Stimulated activated CD4-positive, alpha-beta T cell treated with anti-CD3 and anti-CD28 coated beads, TNF-alpha, amount 100 ng/mL, for 1 hour (primary cell): ENCODE data around the gene SGCD.

Experiments
- DNase-seq, 3 donors: peaks; one replicate each; pipeline ENCODE4 v3.0.0-alpha.2; 2020; ENCODE audit warnings: low read depth in 3 of 3, low spot score in 1 of 3

Gene SGCD

DNA sequence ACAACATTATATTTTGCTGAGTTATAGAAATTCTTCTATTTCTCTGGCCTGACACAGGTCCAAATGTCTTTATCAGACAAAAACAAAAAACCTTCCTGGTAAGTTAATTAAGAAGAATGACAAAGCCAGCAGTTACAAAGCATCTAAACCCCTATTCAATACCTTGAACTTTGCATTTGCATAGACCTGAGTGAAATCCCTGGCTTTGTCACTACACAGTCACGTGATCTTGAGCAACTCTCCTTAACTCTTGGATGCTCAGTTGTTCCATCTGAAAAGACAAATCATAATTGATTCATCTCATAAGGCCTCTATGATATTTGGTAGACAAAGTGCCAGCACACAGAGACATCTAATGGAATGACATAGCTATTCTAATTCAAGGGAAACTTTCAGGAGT, 356.5 kb downstream of the SGCD start:
- no peak for DNase-seq

- DNase-seq = no peak
These were observed 357.3 kb downstream of the SGCD start for GRCh38 chr5:156684216-156684615.

GRCh38 chr5:156685481-156685880, 358.5 kb downstream of the SGCD start:
- DNase-seq = no peak

GRCh38 chr5:156686380-156686779, 359.4 kb downstream of the SGCD start:
- DNase-seq = no peak

GRCh38 chr5:156686796-156687195, 359.8 kb downstream of the SGCD start:
- no peak for DNase-seq

DNA sequence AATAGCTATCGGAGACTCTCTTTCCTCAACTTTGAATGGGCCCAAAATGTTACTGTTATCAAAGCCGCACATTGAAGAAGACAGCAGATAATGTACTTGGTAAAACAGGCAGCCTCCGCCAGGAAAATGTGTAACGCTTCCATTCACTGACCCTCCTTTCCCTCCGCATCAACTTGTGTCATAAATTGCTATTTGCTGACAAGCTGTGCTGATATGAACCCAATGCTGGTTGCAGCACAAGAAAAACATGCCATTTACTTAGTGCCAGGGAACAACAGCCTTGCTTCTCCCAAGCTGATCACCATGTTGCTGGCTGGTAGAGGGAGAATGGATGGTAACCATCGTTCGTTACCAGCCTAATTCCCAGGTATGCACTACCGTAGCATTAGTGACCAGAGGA, 360.6 kb downstream of the SGCD start:
- no peak for DNase-seq

DNA sequence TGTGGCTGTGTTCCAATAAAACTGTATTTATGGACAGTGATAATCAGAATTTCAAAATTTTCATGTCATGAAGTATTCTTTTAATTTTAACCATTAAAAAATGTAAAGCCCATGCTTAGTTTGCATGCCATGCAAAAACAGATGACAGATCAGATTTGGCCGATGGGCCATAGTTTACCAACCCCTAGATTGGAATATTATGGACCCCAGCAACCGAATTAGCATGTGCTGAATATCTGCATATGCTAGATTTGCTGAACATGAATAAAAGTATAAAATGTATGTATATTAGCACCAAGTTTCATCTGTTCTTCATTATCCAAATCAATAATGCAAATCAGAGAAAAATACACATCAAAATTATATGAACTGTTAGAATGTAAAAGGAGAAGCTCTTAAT, 364.6 kb downstream of the SGCD start:
- DNase-seq = no peak

DNA sequence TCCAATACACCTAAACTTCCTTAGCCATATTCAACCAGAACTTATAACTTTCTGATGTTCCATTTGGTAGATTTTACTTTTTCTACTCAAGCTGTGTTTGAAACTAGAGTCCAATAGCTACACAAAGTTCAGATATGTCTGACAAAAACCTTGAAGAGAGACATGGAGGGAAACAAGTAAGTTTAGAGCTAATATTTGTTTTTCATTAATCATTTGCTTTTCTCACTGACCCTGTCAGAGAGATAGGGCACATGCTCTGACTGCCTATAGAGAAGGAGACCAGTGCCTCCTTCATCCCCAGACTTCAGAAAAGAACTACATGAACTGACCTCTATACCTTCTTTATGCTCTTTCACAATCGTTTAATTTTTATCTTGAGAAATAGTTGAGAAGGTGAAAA, 366.1 kb downstream of the SGCD start:
- no peak for DNase-seq

GRCh38 chr5:156694598-156694997, 367.6 kb downstream of the SGCD start:
- no peak for DNase-seq

DNA sequence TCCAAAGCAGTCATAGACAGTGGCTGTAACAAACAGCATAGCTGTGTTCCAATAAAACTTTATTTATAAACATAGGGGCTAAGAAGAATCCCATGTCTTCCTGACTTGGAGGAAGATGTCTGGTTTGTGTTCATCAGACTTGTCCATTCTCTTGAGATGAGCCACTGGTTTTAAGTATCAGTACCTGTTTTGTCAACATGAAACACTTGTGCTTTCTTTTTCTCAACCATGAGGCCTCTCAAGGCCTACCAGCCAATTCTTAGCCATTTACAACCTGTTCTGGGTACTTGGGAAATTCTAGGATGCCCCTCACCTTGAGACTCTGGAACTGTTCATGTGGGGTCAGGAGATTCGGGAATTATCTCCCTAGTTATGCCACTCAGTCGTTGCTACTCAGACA, 368.8 kb downstream of the SGCD start:
- no peak for DNase-seq

DNA sequence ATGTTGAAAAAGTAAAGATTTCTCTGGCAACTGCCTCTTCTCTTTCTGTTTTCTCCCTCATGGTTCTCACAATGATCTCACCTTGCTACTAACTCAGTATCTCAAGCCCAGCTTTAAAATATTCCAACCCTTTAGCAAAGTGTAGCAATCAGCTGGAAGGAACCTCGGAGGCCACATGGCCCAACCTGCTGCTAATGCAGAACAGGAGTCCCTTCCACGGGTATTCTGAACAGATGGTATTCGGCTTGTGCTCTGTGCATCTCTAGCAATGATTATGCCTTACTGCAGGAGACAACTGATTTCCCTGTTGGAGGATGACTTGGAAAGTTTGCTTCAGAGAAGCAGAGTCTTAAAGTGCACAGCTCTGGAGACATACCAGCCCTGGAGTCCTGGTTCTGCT, 371.4 kb downstream of the SGCD start:
- no peak for DNase-seq

- no peak for DNase-seq
These were observed 372.2 kb downstream of the SGCD start for GRCh38 chr5:156699147-156699546.

GRCh38 chr5:156704139-156704538, 377.2 kb downstream of the SGCD start:
- no peak for DNase-seq

DNA sequence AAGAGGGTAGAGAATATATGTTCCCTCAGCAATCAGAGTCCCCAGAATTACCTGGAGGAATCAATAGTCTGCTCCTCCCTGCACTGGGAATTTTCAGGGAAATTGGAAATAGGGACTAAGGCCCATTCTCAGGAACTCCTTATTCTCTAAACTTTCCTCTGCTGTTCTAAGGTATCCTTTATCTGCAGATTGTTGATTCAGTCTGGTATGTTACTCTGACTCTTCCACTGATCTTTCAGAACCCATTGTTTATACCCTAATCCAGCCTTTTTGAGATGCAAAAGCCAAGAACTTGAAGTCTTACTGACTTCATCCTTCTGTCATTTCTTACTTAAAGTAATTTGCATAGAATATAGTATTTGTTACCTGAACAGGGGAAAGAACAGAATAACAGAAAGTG, 379.7 kb downstream of the SGCD start:
- no peak for DNase-seq

DNA sequence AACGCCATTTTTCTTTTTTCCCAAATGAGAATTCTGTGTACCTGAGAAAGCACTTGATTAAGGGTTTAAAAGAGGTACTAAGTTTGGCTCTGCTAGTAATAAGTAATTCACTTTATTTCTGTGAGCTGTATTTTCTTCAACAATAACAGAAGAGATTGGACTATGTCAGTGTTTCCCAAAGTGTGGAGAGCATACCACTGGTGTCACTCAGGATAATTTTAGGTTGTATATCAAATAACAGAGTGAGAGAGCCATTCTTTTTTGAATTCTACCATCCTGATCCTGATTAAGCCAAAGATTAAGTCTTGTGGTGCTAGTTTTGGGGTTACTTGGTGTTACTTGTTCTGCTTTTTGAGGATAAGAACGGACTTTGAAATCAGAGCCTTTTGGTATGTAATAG, 380.8 kb downstream of the SGCD start:
- no peak for DNase-seq

DNA sequence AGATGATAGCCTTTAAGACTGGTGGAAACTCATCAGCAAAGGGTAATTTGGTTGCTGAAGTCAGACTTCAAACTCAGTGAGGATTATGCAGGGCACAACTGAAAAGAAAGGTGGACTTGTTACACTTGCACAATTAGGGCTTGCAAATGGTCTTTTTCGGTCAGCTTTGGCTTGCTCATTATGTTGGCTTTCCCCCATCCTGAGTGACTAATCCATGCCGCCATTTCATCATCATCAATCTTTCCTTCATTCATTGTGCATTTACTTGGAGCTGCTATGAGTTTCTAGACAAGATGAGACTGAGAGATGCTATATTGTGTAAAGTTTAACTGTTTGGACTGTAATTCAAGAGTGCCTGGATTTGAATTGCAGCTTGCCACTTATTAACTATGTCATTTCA, 388.3 kb downstream of the SGCD start:
- no peak for DNase-seq

- DNase-seq = no peak
These were observed 389.8 kb downstream of the SGCD start for GRCh38 chr5:156716591-156717380.

- no peak for DNase-seq
These were observed 392.0 kb downstream of the SGCD start for GRCh38 chr5:156718985-156719384.

DNA sequence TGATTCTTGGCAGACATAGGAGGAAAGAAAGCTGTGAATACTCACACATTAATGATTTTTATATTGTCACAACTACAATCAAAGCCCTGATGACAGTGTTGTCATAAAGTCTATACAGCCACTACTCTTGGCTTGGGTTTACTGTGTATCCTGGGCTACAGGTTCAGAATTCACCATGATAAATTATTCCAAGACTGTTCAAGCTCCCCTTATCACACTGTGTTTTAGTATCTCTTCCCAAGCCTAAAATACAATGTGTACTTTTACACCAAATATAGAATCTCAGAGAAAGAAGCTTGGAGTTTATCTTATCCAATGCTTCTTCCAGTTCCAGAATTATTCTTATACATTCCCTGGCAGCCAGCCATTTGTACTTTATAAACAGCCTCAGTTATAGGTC, 395.4 kb downstream of the SGCD start:
- no peak for DNase-seq

DNA sequence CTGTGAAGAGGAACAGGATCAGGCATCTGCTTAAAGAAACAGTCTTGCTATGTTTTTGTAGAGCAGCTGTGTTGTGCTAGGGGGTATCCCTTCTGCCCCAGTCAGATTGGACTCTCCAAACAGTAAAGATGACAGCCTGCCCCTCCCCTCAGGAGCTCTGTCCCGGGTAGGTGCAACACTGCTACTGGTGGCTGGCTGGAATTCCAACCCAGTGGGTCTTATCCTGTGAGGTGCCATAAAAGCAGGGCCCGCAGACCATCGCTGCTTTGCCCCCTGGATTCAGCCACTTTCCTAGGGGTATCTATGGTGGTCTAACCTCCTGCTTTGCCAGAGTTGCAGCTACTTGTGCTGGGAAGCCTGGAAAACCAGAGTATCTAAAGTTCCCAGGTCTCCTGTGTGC, 408.5 kb downstream of the SGCD start:
- DNase-seq = no peak

- no peak for DNase-seq
These were observed 414.6 kb downstream of the SGCD start for GRCh38 chr5:156741516-156741915.

DNA sequence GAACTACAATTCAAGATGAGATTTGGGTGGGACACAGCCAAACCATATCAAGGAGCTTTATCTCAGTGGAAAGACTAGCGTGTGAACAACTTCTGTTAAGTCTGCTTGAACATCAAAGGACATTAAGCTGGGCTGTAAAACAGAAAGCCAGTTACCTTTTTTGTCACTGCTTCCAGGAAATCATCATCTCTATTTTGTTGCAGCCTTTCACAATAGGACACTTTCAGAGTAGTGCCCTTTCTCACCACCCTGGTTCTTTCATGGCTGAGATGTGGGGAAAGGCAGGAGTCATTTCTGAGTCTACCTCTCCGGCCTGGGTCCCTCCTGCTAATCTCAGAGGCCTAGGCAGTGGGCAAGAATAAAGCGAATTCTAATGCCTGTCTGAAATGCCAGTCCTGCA, 426.9 kb downstream of the SGCD start:
- no peak for DNase-seq

- DNase-seq = no peak
These were observed 428.6 kb downstream of the SGCD start for GRCh38 chr5:156755421-156756087.
